ENCODE data around the gene EVX1.

DNA sequence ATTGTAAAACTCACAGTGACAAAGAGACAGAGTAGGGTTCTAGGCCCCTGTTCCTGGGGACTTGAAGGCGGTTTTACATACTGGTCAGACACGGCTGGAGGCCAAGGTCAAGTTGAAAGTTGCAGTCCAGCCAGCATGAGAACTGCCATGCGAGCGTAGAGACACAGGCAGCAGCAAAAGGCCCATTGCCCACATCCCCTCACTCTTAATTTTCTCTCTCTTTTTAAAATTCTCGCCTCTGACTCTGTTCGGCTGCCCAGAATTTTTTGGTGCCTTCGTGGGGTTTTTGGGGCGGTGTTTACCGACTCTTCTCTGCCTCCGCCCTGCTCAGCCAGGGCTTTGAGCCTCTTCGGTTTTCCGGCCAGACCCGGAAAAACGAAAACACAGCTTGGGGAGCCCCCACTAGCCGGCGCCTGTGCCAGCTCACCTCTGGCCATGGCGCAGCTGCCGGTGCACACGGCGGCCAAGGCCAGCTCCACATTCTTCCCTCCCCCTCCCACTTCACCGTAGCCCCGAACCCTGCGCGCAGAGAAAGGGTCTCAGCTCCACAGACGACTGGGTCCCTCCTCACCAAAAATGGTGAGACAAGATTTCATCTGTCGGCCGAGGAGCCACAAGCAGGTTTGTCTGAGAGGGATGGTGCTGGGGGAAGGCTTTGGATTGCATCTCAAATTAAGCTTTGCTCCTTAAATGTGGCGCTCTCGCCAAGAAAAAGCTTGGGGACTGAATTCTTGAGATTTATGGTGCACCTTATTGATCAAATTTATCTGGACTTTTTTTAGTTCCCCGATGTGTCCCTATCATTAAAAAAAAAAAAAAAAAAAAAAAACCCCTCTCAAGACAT is 40.4 kb upstream of the EVX1 start:
- TF ChIP-seq, protein P1, sequence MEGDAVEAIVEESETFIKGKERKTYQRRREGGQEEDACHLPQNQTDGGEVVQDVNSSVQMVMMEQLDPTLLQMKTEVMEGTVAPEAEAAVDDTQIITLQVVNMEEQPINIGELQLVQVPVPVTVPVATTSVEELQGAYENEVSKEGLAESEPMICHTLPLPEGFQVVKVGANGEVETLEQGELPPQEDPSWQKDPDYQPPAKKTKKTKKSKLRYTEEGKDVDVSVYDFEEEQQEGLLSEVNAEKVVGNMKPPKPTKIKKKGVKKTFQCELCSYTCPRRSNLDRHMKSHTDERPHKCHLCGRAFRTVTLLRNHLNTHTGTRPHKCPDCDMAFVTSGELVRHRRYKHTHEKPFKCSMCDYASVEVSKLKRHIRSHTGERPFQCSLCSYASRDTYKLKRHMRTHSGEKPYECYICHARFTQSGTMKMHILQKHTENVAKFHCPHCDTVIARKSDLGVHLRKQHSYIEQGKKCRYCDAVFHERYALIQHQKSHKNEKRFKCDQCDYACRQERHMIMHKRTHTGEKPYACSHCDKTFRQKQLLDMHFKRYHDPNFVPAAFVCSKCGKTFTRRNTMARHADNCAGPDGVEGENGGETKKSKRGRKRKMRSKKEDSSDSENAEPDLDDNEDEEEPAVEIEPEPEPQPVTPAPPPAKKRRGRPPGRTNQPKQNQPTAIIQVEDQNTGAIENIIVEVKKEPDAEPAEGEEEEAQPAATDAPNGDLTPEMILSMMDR (IDR thresholded peaks at IDR 0.05 in 4 of 5, conservative IDR thresholded peaks at IDR 0.05 in 1 of 5) = no peak
- no peak for TF ChIP-seq POLR2A (IDR thresholded peaks at IDR 0.05)
